Adrenal gland (tissue), 12 donors: ENCODE results near the gene ASS1. TPM values are rescaled to one million over a fixed set of nuclear protein-coding genes. Genes with fewer than 3 reads are reported as not detected.

Source experiments
- DNase-seq, 7 donors: peaks; one replicate each; pipeline ENCODE4 v3.0.0-alpha.2; 2019 to 2020
- H3K27ac ChIP-seq, 5 donors: fragments of 200-600 bp; sonication (generic) in 4 of 5; 1 replicate in 3 of 5; 2 replicates in 2 of 5; pipeline versions ENCODE4 v1.5.1 to v1.8.0; 2016 to 2020; ENCODE audit warnings: mild to moderate bottlenecking in 1 of 5
- H3K27me3 ChIP-seq: fragments of 200-600 bp; 2 replicates; pipeline ENCODE4 v1.8.0; 2021
- H3K36me3 ChIP-seq, 2 donors: fragments of 200-600 bp; replicated peaks in 1 of 2; 1 replicate in 1 of 2; 2 replicates in 1 of 2; pipeline versions ENCODE4 v1.5.1 to v1.8.0; 2018 to 2022
- H3K4me1 ChIP-seq, 2 donors: fragments of 200-600 bp; replicated peaks in 1 of 2; 1 replicate in 1 of 2; 2 replicates in 1 of 2; pipeline versions ENCODE4 v1.5.1 to v1.8.0; 2018 to 2021
- H3K4me3 ChIP-seq, 4 donors: fragments of 200-600 bp; sonication (generic) in 3 of 4; one replicate each; pipeline ENCODE4 v1.5.1; 2016 to 2018
- H3K9me3 ChIP-seq, 3 donors: fragments of 200-600 bp; sonication (generic) in 1 of 3; replicated peaks in 1 of 3; 1 replicate in 2 of 3; 2 replicates in 1 of 3; pipeline versions ENCODE4 v1.5.1 to v1.8.0; 2016 to 2021
- CTCF ChIP-seq, 6 experiments: fragments of 450-650 bp in 4 of 6; fragments of 200-600 bp in 2 of 6; sonication (generic) in 1 of 6; IDR thresholded peaks; 1 replicate in 5 of 6; 2 replicates in 1 of 6; pipeline versions ENCODE4 v1.5.1 to v1.8.0; 2016 to 2021; ENCODE audit warnings: antibody characterized with exemption in 6 of 6, mild to moderate bottlenecking in 2 of 6, moderate library complexity in 1 of 6
- POLR2A ChIP-seq, 2 donors: fragments of 450-650 bp; IDR thresholded peaks; one replicate each; pipeline ENCODE4 v1.6.1; 2017; ENCODE audit warnings: antibody characterized with exemption in 2 of 2, mild to moderate bottlenecking in 2 of 2, moderate library complexity in 1 of 2
- WGBS, 4 donors: extraction: QIAGEN DNeasy Blood & Tissue Kit in 2 of 4; methylation state at CpG; one replicate each; pipeline versions ENCODE4 v1.1.5 to v1.1.7; 2013 to 2017; 5-methylcytosine and 5-hydroxymethylcytosine counted together
- intact Hi-C, 2 donors: fragments of 100-400 bp; cut with DNase I; formaldehyde crosslinking; loops; one replicate each; pipeline versions ENCODE4 v1.14.1 to v1.15.0; 2022 to 2023
- polyA plus RNA-seq, 3 donors: library from polyadenylated mRNA; stranded (reverse); fragments of 200-250 nt in 2 of 3; fragments of 350-450 nt in 1 of 3; fragmentation: Illumina TruSeq in 1 of 3; extraction: RNeasy Lipid Tissue Mini Kit (QIAGEN cat#74804) in 1 of 3; gene quantifications; one replicate each; pipeline ENCODE4 v1.2.3, GENCODE V29; 2013 to 2014
- total RNA-seq, 9 donors: library from RNA; depleted of rRNA in 4 of 9; stranded (reverse); fragments of >200 nt in 4 of 9; fragments of 120-200 nt in 1 of 9; fragmentation: NEBNext Ultra II Directional in 1 of 9; extraction: Animal tissue kit (Norgen Biotek cat#: 25700) in 1 of 9; gene quantifications; one replicate each; pipeline versions ENCODE4 v1.1.0 to v1.2.4, GENCODE V29; 2013 to 2023
- donor health status: healthy with polysubstance abuse.
- donor health status: Bipolar disorder and iron deficiency.
- donor health status: DM: yes; HTN: yes; CAD: no.
- donor health status: DM: no; HTN: no; CAD: no.
- donor health status: DM: no; HTN: no; CAD: no.
- donor health status: DM: yes; HTN: yes; CAD: no.

Gene ASS1
- total and polyA plus RNA-seq, 12 donors = 11.3 to 438 (median 232) TPM

GRCh38 chr9:130402645-130403440 lies 41.9 kb upstream of the ASS1 start:
- intact Hi-C loops = no loop called here
- WGBS, 4 donors = 67 to 82% (median 80%) methylated on average over 4 to 28 of the region's 28 CpGs
- H3K4me1 ChIP-seq = no peaks in the 10 kb centered on the region

GRCh38 chr9:130405657-130406257 lies 39.0 kb upstream of the ASS1 start:
- H3K9me3 ChIP-seq = no peaks in the 10 kb centered on the region
- 86 to 96% (median 92%) methylated on average over 5 to 22 of the region's 22 CpGs for WGBS, 4 donors
- no peaks in the 10 kb centered on the region for H3K4me1 ChIP-seq
- no peak overlapping the region for H3K4me3 ChIP-seq
- H3K27me3 ChIP-seq = no peaks in the 10 kb centered on the region
- no peak for DNase-seq
- no peak for TF ChIP-seq POLR2A (IDR thresholded peaks at IDR 0.05)
- TF ChIP-seq CTCF (IDR thresholded peaks at IDR 0.05) = no peak
- intact Hi-C loops = no loop called here
- no peaks in the 10 kb centered on the region for H3K36me3 ChIP-seq
- H3K27ac ChIP-seq = no peak overlapping the region

More at GRCh38 chr9:130402645-130403440, 41.9 kb upstream of the ASS1 start:
- DNase-seq = no peak
- TF ChIP-seq CTCF (IDR thresholded peaks at IDR 0.05) (no peak), POLR2A (IDR thresholded peaks at IDR 0.05) (no peak)
- Histone ChIP-seq H3K4me3 (no peak overlapping the region), H3K9me3 (no peaks in the 10 kb centered on the region), H3K27ac (no peak overlapping the region), H3K36me3 (no peaks in the 10 kb centered on the region), H3K27me3 (no peaks in the 10 kb centered on the region)

GRCh38 chr9:130406278-130406895 lies 38.4 kb upstream of the ASS1 start:
- TF ChIP-seq POLR2A (IDR thresholded peaks at IDR 0.05) = no peak
- TF ChIP-seq CTCF (IDR thresholded peaks at IDR 0.05) = no peak

GRCh38 chr9:130407916-130408663 lies 36.7 kb upstream of the ASS1 start:
- Histone ChIP-seq H3K36me3 (no peaks in the 10 kb centered on the region), H3K27ac (no peak overlapping the region), H3K27me3 (no peaks in the 10 kb centered on the region), H3K9me3 (no peaks in the 10 kb centered on the region), H3K4me1 (no peaks in the 10 kb centered on the region), H3K4me3 (no peak overlapping the region)
- 86 to 96% (median 92%) methylated on average over 9 of the region's 9 CpGs for WGBS, 4 donors
- DNase-seq = no peak
- TF ChIP-seq CTCF (IDR thresholded peaks at IDR 0.05) = no peak
- intact Hi-C loops = no loop called here

More at GRCh38 chr9:130406278-130406895, 38.4 kb upstream of the ASS1 start:
- Histone ChIP-seq H3K27ac (no peak overlapping the region), H3K4me1 (no peaks in the 10 kb centered on the region), H3K4me3 (no peak overlapping the region), H3K9me3 (no peaks in the 10 kb centered on the region), H3K27me3 (no peaks in the 10 kb centered on the region), H3K36me3 (no peaks in the 10 kb centered on the region)
- no peak for DNase-seq
- 83 to 89% (median 85%) methylated on average over 10 of the region's 10 CpGs for WGBS, 4 donors
- intact Hi-C loops = no loop called here
